ENCODE data around the gene TTLL12.

TTLL12 gene

GRCh38 chr22:43213051-43213450, 26.1 kb upstream of the TTLL12 start:
- DNase-seq = peak; percentile 88

GRCh38 chr22:43212434-43212952, 25.6 kb upstream of the TTLL12 start:
- no peak for DNase-seq

GRCh38 chr22:43211941-43212433, 25.1 kb upstream of the TTLL12 start:
- no peak for DNase-seq

- DNase-seq = no peak
Measured at GRCh38 chr22:43210631-43211515, 23.9 kb upstream of the TTLL12 start.

GRCh38 chr22:43209971-43210370, 23.0 kb upstream of the TTLL12 start:
- no peak for DNase-seq

GRCh38 chr22:43209523-43209890, 22.6 kb upstream of the TTLL12 start:
- no peak for DNase-seq

GRCh38 chr22:43208703-43209522, 22.0 kb upstream of the TTLL12 start:
- DNase-seq = no peak

GRCh38 chr22:43207849-43208702, 21.1 kb upstream of the TTLL12 start:
- DNase-seq = peak; percentile 73

GRCh38 chr22:43207386-43207785, 20.5 kb upstream of the TTLL12 start:
- no peak for DNase-seq

- DNase-seq = no peak
Measured at GRCh38 chr22:43206509-43207161, 19.7 kb upstream of the TTLL12 start.

- DNase-seq = no peak
Measured at GRCh38 chr22:43205748-43206508, 19.0 kb upstream of the TTLL12 start.

- no peak for DNase-seq
Measured at GRCh38 chr22:43205261-43205691, 18.3 kb upstream of the TTLL12 start.

- peak; percentile 85 for DNase-seq
Measured at GRCh38 chr22:43203471-43203981, 16.6 kb upstream of the TTLL12 start.

- DNase-seq = no peak
Measured at GRCh38 chr22:43202756-43203410, 15.9 kb upstream of the TTLL12 start.

GRCh38 chr22:43202326-43202725, 15.4 kb upstream of the TTLL12 start:
- DNase-seq = no peak

GRCh38 chr22:43201486-43202219, 14.7 kb upstream of the TTLL12 start:
- no peak for DNase-seq

- DNase-seq = no peak
Measured at GRCh38 chr22:43200555-43200954, 13.6 kb upstream of the TTLL12 start.

GRCh38 chr22:43200031-43200430, 13.1 kb upstream of the TTLL12 start:
- DNase-seq = no peak

GRCh38 chr22:43199541-43199940, 12.6 kb upstream of the TTLL12 start:
- no peak for DNase-seq

GRCh38 chr22:43198936-43199335, 12.0 kb upstream of the TTLL12 start:
- DNase-seq = no peak

Data from islet precursor cell (in vitro differentiated cells).